Measurements from ENCODE around the gene PCNA. TPM values are rescaled to one million over a fixed set of nuclear protein-coding genes. Genes with fewer than 3 reads are reported as not detected.
"Not testable (repeated sequence)": the region's sequence is repeated elsewhere in the genome, so short reads cannot be mapped to it uniquely, and the experiment has no call there.

The PCNA gene
- total RNA-seq, 1 donor from 2014 or later, result 52.5 TPM

DNA sequence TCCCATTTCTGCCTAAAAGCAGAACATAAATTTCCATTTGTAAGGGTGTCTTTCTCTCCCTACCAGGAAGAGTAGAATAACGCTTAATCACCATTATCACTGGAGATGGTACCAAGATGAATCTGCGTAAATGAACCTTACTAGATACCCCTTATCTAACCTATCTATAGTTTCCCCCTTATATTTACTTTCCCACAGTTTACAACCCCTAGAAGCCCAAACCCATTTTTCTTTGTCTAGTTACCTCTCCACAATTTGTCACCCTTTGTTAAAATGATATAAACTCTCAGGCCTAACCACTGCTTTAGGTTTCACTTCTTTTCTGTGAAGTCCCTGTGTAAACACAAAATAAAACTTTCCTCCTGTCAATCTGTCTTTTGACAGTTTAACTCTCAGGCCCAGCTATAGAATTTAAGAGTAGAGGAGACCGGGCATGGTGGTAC lies 45.5 kb downstream of the PCNA start:
- DNase-seq (ENCODE audit: low spot score in 2 of 2), result no peak
- no peaks in the 10 kb centered on the region for H3K9me3 ChIP-seq
- TF ChIP-seq, protein P1, sequence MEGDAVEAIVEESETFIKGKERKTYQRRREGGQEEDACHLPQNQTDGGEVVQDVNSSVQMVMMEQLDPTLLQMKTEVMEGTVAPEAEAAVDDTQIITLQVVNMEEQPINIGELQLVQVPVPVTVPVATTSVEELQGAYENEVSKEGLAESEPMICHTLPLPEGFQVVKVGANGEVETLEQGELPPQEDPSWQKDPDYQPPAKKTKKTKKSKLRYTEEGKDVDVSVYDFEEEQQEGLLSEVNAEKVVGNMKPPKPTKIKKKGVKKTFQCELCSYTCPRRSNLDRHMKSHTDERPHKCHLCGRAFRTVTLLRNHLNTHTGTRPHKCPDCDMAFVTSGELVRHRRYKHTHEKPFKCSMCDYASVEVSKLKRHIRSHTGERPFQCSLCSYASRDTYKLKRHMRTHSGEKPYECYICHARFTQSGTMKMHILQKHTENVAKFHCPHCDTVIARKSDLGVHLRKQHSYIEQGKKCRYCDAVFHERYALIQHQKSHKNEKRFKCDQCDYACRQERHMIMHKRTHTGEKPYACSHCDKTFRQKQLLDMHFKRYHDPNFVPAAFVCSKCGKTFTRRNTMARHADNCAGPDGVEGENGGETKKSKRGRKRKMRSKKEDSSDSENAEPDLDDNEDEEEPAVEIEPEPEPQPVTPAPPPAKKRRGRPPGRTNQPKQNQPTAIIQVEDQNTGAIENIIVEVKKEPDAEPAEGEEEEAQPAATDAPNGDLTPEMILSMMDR (IDR thresholded peaks at IDR 0.05), result no peak
- H3K4me3 ChIP-seq, result no peak overlapping the region
- intact Hi-C loops (cut with DNase I), result no loop called here
- no peaks in the 10 kb centered on the region for H3K27me3 ChIP-seq
- H3K27ac ChIP-seq, result peak overlapping the region; percentile 69 to 80
- H3K4me1 ChIP-seq, result peaks cover 10 to 12% of the 10 kb centered on the region in 2 donors
- H3K36me3 ChIP-seq, result no peaks in the 10 kb centered on the region

DNA sequence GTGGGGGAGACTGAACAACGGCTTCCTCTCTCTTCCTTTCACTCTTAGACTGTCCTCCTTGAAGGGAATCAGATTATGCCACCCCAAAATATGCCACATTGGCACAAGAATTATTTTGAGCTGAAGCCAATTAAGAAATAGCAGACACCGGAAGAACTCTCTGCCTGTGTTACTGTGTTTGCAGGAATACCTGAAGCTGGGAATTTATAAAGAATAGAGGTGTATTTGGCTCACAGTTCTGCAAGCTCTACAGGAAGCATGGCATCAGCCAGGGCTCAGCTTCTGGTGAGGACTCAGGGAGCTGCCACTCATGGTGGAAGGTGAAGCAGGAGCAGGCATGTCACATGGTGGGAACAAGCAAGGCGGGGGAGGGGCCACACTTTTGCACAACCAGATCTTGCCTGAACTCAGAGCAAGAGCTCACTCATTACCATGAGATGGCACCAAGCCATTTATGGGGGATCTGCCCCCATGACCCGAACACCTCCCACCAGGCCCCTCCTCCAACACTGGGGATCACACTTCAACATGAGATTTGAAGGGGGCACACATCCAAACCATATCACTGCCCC lies 46.0 kb downstream of the PCNA start:
- no peaks in the 10 kb centered on the region for H3K27me3 ChIP-seq
- H3K4me3 ChIP-seq, result no peak overlapping the region
- no peak for DNase-seq (ENCODE audit: low spot score in 2 of 2)
- TF ChIP-seq, protein P1 (IDR thresholded peaks at IDR 0.05), result no peak
- H3K9me3 ChIP-seq, result no peaks in the 10 kb centered on the region
- intact Hi-C loops (cut with DNase I), result no loop called here
- no peaks in the 10 kb centered on the region for H3K36me3 ChIP-seq
- H3K27ac ChIP-seq, result peak overlapping the region; percentile 69 to 80
- H3K4me1 ChIP-seq, result peaks cover 10 to 12% of the 10 kb centered on the region in 2 donors

DNA sequence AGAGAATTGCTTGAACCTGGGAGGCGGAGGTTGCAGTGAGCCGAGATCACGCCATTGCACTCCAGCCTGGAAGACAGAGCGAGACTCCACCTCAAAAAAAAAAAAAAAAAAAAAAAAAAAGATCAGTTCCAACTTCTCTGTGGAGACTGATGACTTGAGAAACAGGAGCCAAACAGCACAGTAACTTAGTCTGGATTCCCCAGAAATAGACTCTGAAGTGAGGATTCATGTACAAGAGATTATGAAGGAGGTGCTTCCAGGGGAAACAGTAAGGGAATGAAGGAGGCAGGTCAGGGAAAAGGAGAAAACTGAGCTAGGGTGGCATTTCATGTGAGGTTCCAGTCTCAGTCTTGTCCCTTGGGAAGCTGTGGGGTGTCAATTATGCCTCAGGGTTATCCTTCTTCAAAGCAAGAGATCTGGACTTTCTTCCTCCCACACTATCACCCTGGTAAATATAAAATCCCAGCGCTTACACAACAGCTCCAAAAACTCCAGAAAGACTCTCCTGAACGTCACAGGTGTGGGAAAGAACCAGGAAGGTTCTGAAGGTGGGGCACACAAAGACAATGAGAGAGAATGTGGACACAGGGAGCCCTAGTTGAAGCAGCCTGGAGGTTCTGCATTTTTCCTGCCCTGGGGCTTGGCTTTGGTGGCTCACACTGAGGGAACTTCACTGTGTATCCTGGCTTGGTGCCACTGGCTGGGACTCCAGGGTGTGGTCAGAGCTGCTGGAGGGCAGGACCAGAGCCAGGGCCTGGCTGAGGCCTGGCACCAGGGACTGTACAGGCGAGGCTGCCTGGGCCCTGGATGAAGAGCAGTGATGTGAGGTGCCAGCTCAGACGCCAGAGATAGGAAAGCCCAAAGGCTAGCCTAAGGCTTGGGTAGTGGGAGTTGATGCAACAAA lies 46.8 kb downstream of the PCNA start:
- peak; percentile 85 to 95 for DNase-seq (ENCODE audit: low spot score in 2 of 2)
- Histone ChIP-seq H3K27ac (peak overlapping the region; percentile 69 to 80), H3K9me3 (no peaks in the 10 kb centered on the region), H3K27me3 (no peaks in the 10 kb centered on the region), H3K36me3 (no peaks in the 10 kb centered on the region), H3K4me3 (no peak overlapping the region), H3K4me1 (peaks cover 10 to 12% of the 10 kb centered on the region in 2 donors)
- TF ChIP-seq, protein P1 (IDR thresholded peaks at IDR 0.05), result no peak
- intact Hi-C loops (cut with DNase I), result no loop called here

- DNase-seq (ENCODE audit: low spot score in 2 of 2); H3K9me3 ChIP-seq; H3K4me3 ChIP-seq; H3K27me3 ChIP-seq; H3K36me3 ChIP-seq; intact Hi-C loops (cut with DNase I): not testable (repeated sequence)
- Histone ChIP-seq H3K4me1 (peaks cover 10 to 12% of the 10 kb centered on the region in 2 donors), H3K27ac (peak overlapping the region; percentile 69 to 80)
Observed at GRCh38 chr20:5071942-5072341, 47.8 kb downstream of the PCNA start.

DNA sequence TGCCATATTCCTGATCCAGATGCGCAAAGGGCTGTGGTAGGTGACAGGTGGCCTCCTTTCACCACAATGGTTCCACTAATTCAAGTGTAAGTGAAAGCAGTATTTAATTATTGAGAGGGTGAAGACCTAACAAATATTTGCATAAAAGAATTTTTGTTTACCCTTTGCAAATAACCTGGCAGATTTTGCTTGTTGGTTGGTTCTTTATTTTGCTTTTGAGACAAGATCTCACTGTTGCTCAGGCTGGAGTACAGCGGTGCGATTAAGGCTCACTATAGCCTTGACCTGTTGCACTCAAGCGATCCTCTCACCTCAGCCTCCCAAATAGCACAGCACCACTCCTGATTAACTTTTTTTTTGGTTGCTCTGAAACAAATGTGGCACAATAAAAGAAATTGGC lies 49.2 kb downstream of the PCNA start:
- no peaks in the 10 kb centered on the region for H3K27me3 ChIP-seq
- intact Hi-C loops (cut with DNase I), result no loop called here
- H3K4me1 ChIP-seq, result peaks cover 12 to 16% of the 10 kb centered on the region in 2 donors
- no peaks in the 10 kb centered on the region for H3K9me3 ChIP-seq
- no peak overlapping the region for H3K4me3 ChIP-seq
- no peak overlapping the region for H3K27ac ChIP-seq
- TF ChIP-seq, protein P1 (IDR thresholded peaks at IDR 0.05), result no peak
- no peak for DNase-seq (ENCODE audit: low spot score in 2 of 2)
- H3K36me3 ChIP-seq, result no peaks in the 10 kb centered on the region

- peaks cover 15 to 18% of the 10 kb centered on the region in 2 donors for H3K4me1 ChIP-seq
- DNase-seq (ENCODE audit: low spot score in 2 of 2), result no peak
- H3K27ac ChIP-seq, result no peak overlapping the region
- no peaks in the 10 kb centered on the region for H3K36me3 ChIP-seq
- intact Hi-C loops (cut with DNase I), result no loop called here
- H3K9me3 ChIP-seq, result no peaks in the 10 kb centered on the region
- TF ChIP-seq, protein P1 (IDR thresholded peaks at IDR 0.05), result no peak
- no peaks in the 10 kb centered on the region for H3K27me3 ChIP-seq
- H3K4me3 ChIP-seq, result no peak overlapping the region
Observed at GRCh38 chr20:5070081-5070480, 49.7 kb downstream of the PCNA start.
